B cell (primary cell): ENCODE data around the gene PGPEP1. TPM values are rescaled to one million over a fixed set of nuclear protein-coding genes. Genes with fewer than 3 reads are reported as not detected.

Experiments used
- ATAC-seq: fragments of 200-7000 bp; cut with Tn5 transposase; one replicate; pipeline ENCODE4 v1.10.0; 2021; ENCODE audit warnings: low read depth, mild to moderate bottlenecking, moderate number of reproducible peaks, moderate library complexity
- CTCF ChIA-PET: fragments of 350-600 bp; sonication (Branson Sonifier 250); formaldehyde crosslinking; loops from one replicate; lab custom pipeline; 2021; ENCODE audit warnings: antibody characterized with exemption, inconsistent platforms; lab: Charles Lee
- POLR2A ChIA-PET: fragments of 350-600 bp; sonication (Branson Sonifier 250); formaldehyde crosslinking; loops from one replicate; lab custom pipeline; 2021; ENCODE audit warnings: antibody characterized with exemption; lab: Charles Lee
- DNase-seq: peaks from one replicate; pipeline ENCODE4 v3.0.0; 2013
- H2AFZ ChIP-seq: 2 replicates; pipeline ENCODE4 v1.6.1; 2012; ENCODE audit warnings: mild to moderate bottlenecking, low read depth, low read length; ENCODE audit not compliant: insufficient read depth, poor library complexity, severe bottlenecking
- H3K27ac ChIP-seq, 2 donors: 1 replicate in 1 of 2; 2 replicates in 1 of 2; pipeline ENCODE4 v1.5.1; 2012 to 2013; ENCODE audit warnings: low read length in 2 of 2, mild to moderate bottlenecking in 2 of 2, moderate library complexity in 1 of 2
- H3K27me3 ChIP-seq, 4 experiments: fragments of 200-600 bp in 1 of 4; sonication (generic) in 1 of 4; replicated peaks in 1 of 4; 1 replicate in 2 of 4; 2 replicates in 2 of 4; pipeline versions ENCODE4 v1.6.1 to v1.7.0; 2013 to 2016; ENCODE audit warnings: low read length in 3 of 4, mild to moderate bottlenecking in 2 of 4, mixed read lengths in 1 of 4, moderate library complexity in 1 of 4; ENCODE audit not compliant: insufficient read depth in 4 of 4, control insufficient read depth in 3 of 4; ENCODE audit errors: control extremely low read depth in 1 of 4
- H3K36me3 ChIP-seq, 2 experiments: replicated peaks in 1 of 2; 1 replicate in 1 of 2; 2 replicates in 1 of 2; pipeline versions ENCODE4 v1.6.1 to v1.7.1; 2013; ENCODE audit warnings: low read length in 1 of 2; ENCODE audit not compliant: insufficient read depth in 2 of 2, control insufficient read depth in 1 of 2; ENCODE audit errors: control extremely low read depth in 1 of 2, extremely low read depth in 1 of 2
- H3K4me1 ChIP-seq, 2 donors: fragments of 200-600 bp in 1 of 2; sonication (generic) in 1 of 2; 1 replicate in 1 of 2; 2 replicates in 1 of 2; pipeline versions ENCODE4 v1.5.1 to v1.6.1; 2013 to 2017; ENCODE audit warnings: low read length in 2 of 2; ENCODE audit not compliant: control insufficient read depth in 2 of 2, insufficient read depth in 2 of 2
- H3K4me2 ChIP-seq: replicated peaks from 2 replicates; pipeline ENCODE3; 2012; ENCODE audit warnings: mild to moderate bottlenecking, low read depth, low read length; ENCODE audit not compliant: poor library complexity, severe bottlenecking
- H3K4me3 ChIP-seq, 5 experiments: fragments of 200-600 bp in 1 of 5; sonication (generic) in 1 of 5; 1 replicate in 3 of 5; 2 replicates in 2 of 5; pipeline versions ENCODE4 v1.5.1 to v1.7.0; 2011 to 2016; ENCODE audit warnings: low read length in 4 of 5, mild to moderate bottlenecking in 4 of 5, low read depth in 2 of 5, control low read depth in 1 of 5, moderate library complexity in 1 of 5; ENCODE audit not compliant: insufficient read depth in 1 of 5; ENCODE audit errors: control extremely low read depth in 1 of 5, extremely low read depth in 1 of 5
- H3K79me2 ChIP-seq: fragments of 200-600 bp; sonication (generic); one replicate; pipeline ENCODE4 v1.6.0; 2016; ENCODE audit warnings: low read length; ENCODE audit not compliant: control insufficient read depth, insufficient read depth
- H3K9ac ChIP-seq: fragments of 200-600 bp; sonication (generic); 2 replicates; pipeline ENCODE4 v1.6.1; 2017; ENCODE audit warnings: mild to moderate bottlenecking, low read length, moderate library complexity
- H3K9me3 ChIP-seq, 3 donors: one replicate each; pipeline versions ENCODE4 v1.6.1 to v1.7.1; 2013; ENCODE audit warnings: low read length in 2 of 3; ENCODE audit not compliant: control insufficient read depth in 2 of 3, insufficient read depth in 1 of 3; ENCODE audit errors: control extremely low read depth in 1 of 3
- H4K20me1 ChIP-seq: 2 replicates; pipeline ENCODE4 v1.6.0; 2012; ENCODE audit warnings: mild to moderate bottlenecking, low read length; ENCODE audit not compliant: insufficient read depth, control insufficient read depth, poor library complexity, severe bottlenecking
- H3K27ac Mint-ChIP-seq: one replicate; pipeline ENCODE4 v1.8.0; 2021; ENCODE audit warnings: mixed read lengths
- H3K27me3 Mint-ChIP-seq: one replicate; pipeline ENCODE4 v1.8.0; 2021; ENCODE audit warnings: mixed read lengths
- H3K4me1 Mint-ChIP-seq: one replicate; pipeline ENCODE4 v1.8.0; 2021; ENCODE audit warnings: mixed read lengths
- H3K4me3 Mint-ChIP-seq: one replicate; pipeline ENCODE4 v1.8.0; 2021; ENCODE audit warnings: mixed read lengths
- H3K9me3 Mint-ChIP-seq: one replicate; pipeline ENCODE4 v1.8.0; 2022; ENCODE audit warnings: mixed read lengths; ENCODE audit not compliant: insufficient read depth
- EZH2 ChIP-seq: IDR thresholded peaks from 2 replicates; pipeline ENCODE4 v1.6.1; 2012; ENCODE audit warnings: borderline replicate concordance, low read depth, mild to moderate bottlenecking, moderate library complexity, low read length; ENCODE audit not compliant: insufficient read depth, poor library complexity, severe bottlenecking
- WGBS: methylation state at CpG from one replicate; pipeline ENCODE4 v1.1.5; 2013; ENCODE audit warnings: missing lambda C conversion rate; ENCODE audit not compliant: insufficient coverage; 5-methylcytosine and 5-hydroxymethylcytosine counted together
- intact Hi-C: fragments of 100-400 bp; cut with micrococcal nuclease; formaldehyde crosslinking; loops from one replicate; pipeline ENCODE4 v1.10.0; 2022
- polyA plus RNA-seq: library from polyadenylated mRNA; depleted of rRNA; stranded (reverse); fragments of >200 nt; gene quantifications from 2 replicates; pipeline ENCODE4 v1.2.3, GENCODE V29; 2012
- total RNA-seq, 2 donors: library from RNA; stranded (reverse); fragments of 120-200 nt in 1 of 2; gene quantifications; 1 replicate in 1 of 2; 2 replicates in 1 of 2; pipeline versions ENCODE4 v1.2.3 to v1.2.4, GENCODE V29; 2013 to 2022
- TF ChIP-seq, protein P1 (sequence below): fragments of 200-600 bp; IDR thresholded peaks from one replicate; pipeline ENCODE4 v1.8.0; 2022; ENCODE audit warnings: antibody characterized with exemption, mild to moderate bottlenecking

Gene PGPEP1
- total and polyA plus RNA-seq, 2 donors (not counting 1 experiment from before 2014, with no cell fraction given): 17.6 to 20.9 TPM

DNA sequence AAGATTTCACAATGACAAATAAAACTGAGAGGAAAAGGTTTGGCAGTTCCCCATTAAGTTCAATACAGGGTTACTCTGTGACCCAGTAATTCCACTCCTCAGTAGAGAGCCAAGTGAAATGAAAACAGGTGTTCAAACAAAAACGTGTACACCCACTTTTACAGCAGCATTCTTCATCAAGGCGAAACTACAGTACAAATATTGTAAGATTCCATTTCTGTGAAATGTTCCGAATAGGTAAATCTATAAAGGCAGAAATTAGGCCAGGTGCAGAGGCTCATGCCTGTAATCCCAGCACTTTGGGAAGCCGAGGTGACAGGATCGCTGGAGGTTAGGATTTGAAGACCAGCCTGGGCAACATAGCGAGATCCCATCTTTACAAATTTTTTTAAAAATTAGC is 36.6 kb downstream of the PGPEP1 start:
- peaks cover 19% of the 10 kb centered on the region for H3K27me3 Mint-ChIP-seq
- H3K27ac Mint-ChIP-seq: no peak overlapping the region
- H2AFZ ChIP-seq: no peak overlapping the region
- no peaks in the 10 kb centered on the region for H3K9me3 Mint-ChIP-seq
- TF ChIP-seq, protein P1, sequence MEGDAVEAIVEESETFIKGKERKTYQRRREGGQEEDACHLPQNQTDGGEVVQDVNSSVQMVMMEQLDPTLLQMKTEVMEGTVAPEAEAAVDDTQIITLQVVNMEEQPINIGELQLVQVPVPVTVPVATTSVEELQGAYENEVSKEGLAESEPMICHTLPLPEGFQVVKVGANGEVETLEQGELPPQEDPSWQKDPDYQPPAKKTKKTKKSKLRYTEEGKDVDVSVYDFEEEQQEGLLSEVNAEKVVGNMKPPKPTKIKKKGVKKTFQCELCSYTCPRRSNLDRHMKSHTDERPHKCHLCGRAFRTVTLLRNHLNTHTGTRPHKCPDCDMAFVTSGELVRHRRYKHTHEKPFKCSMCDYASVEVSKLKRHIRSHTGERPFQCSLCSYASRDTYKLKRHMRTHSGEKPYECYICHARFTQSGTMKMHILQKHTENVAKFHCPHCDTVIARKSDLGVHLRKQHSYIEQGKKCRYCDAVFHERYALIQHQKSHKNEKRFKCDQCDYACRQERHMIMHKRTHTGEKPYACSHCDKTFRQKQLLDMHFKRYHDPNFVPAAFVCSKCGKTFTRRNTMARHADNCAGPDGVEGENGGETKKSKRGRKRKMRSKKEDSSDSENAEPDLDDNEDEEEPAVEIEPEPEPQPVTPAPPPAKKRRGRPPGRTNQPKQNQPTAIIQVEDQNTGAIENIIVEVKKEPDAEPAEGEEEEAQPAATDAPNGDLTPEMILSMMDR: no peak
- TF ChIP-seq EZH2: no peak
- no peaks in the 10 kb centered on the region for H4K20me1 ChIP-seq
- ChIA-PET POLR2A (interaction anchor here (0.7 kb wide), 1 partner anchor 145 kb away, joined by 6 read pairs; no protein-coding TSS in a partner anchor), CTCF (interaction anchor here (1.4 kb wide), 1 partner anchor 11 kb away, joined by 3 read pairs; no protein-coding TSS in a partner anchor)
- intact Hi-C loops: no loop called here
- DNase-seq: no peak
- ATAC-seq: no peak
- H3K36me3 ChIP-seq: no peaks in the 10 kb centered on the region
- H3K9ac ChIP-seq: no peak overlapping the region
- peaks cover 0 to 15% (median 1%) of the 10 kb centered on the region in 4 experiments for H3K27me3 ChIP-seq
- peaks cover 14% of the 10 kb centered on the region for H3K4me1 Mint-ChIP-seq
- H3K4me1 ChIP-seq: peaks cover 13 to 17% of the 10 kb centered on the region in 2 donors
- no peak overlapping the region for H3K4me2 ChIP-seq
- H3K4me3 Mint-ChIP-seq: no peak overlapping the region
- H3K4me3 ChIP-seq: no peak overlapping the region
- H3K27ac ChIP-seq: no peak overlapping the region
- WGBS: 100% methylated on average over 4 of the region's 6 CpGs
- no peaks in the 10 kb centered on the region for H3K9me3 ChIP-seq
- no peaks in the 10 kb centered on the region for H3K79me2 ChIP-seq
